Measurements from ENCODE around the gene TRMO. TPM values are rescaled to one million over a fixed set of nuclear protein-coding genes. Genes with fewer than 3 reads are reported as not detected.
A peak's percentile ranks its signal among the peaks of the same experiment; 100 is the strongest.

The TRMO gene
- total RNA-seq, 1 donor from 2014 or later, result 11.2 TPM

GRCh38 chr9:97938081-97938644, 15.9 kb upstream of the TRMO start, which contains the start of gene HEMGN:
HEMGN (minus strand) TSS chr9:97938172; CDS start chr9:97938136, 36 bp downstream.
- Mint-ChIP-seq H3K27me3 (ENCODE audit: unreplicated experiment) (peaks cover 7% of the 10 kb centered on the region), H3K4me3 (ENCODE audit: unreplicated experiment) (no peak within 1 kb of the TSS)

DNA sequence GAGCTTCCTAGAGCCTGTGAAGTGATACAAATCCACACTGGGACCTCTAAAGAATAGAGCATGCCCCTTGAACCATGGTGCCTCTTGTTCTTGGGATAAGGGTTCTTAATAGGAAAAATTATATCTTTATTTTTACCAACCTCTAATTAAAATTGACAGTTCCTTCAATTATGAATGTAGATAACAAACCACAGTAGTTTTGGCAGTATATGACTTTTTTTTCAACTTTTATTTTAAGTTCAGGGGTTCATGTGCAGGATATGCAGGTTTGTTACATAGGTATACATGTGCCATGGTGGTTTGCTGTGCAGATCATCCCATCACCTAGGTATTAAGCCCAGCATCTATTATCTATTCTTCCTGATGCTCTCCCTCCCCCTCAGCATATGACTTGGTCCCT, 14.7 kb upstream of the TRMO start:
- no peak for DNase-seq
- Mint-ChIP-seq H3K27ac (ENCODE audit: unreplicated experiment) (no peak overlapping the region), H3K27me3 (ENCODE audit: unreplicated experiment) (peaks cover 7% of the 10 kb centered on the region), H3K4me3 (ENCODE audit: unreplicated experiment) (no peak overlapping the region), H3K4me1 (ENCODE audit: low read depth, unreplicated experiment) (peaks cover 8% of the 10 kb centered on the region), H3K9me3 (ENCODE audit: unreplicated experiment) (no peaks in the 10 kb centered on the region), H3K36me3 (ENCODE audit: unreplicated experiment) (no peaks in the 10 kb centered on the region)
- TF ChIP-seq CTCF (IDR thresholded peaks at IDR 0.05; ENCODE audit: partially characterized antibody, unreplicated experiment), result no peak

More at GRCh38 chr9:97938081-97938644, 15.9 kb upstream of the TRMO start, which contains the start of gene HEMGN:
- no peak for TF ChIP-seq CTCF (IDR thresholded peaks at IDR 0.05; ENCODE audit: partially characterized antibody, unreplicated experiment)
- H3K9me3 Mint-ChIP-seq (ENCODE audit: unreplicated experiment), result no peaks in the 10 kb centered on the region
- H3K4me1 Mint-ChIP-seq (ENCODE audit: low read depth, unreplicated experiment), result peaks cover 8% of the 10 kb centered on the region
- H3K27ac Mint-ChIP-seq (ENCODE audit: unreplicated experiment), result no peak within 1 kb of the TSS
- no peaks in the 10 kb centered on the region for H3K36me3 Mint-ChIP-seq (ENCODE audit: unreplicated experiment)
- no peak for DNase-seq

- H3K9me3 Mint-ChIP-seq (ENCODE audit: unreplicated experiment), result no peaks in the 10 kb centered on the region
- TF ChIP-seq CTCF (IDR thresholded peaks at IDR 0.05; ENCODE audit: partially characterized antibody, unreplicated experiment), result no peak
- H3K27me3 Mint-ChIP-seq (ENCODE audit: unreplicated experiment), result no peaks in the 10 kb centered on the region
These were observed 13.0 kb upstream of the TRMO start for GRCh38 chr9:97935276-97935675.

GRCh38 chr9:97934321-97935115, 12.2 kb upstream of the TRMO start:
- Mint-ChIP-seq H3K4me3 (ENCODE audit: unreplicated experiment) (no peak overlapping the region), H3K27ac (ENCODE audit: unreplicated experiment) (no peak overlapping the region), H3K36me3 (ENCODE audit: unreplicated experiment) (no peaks in the 10 kb centered on the region), H3K27me3 (ENCODE audit: unreplicated experiment) (no peaks in the 10 kb centered on the region), H3K9me3 (ENCODE audit: unreplicated experiment) (no peaks in the 10 kb centered on the region), H3K4me1 (ENCODE audit: low read depth, unreplicated experiment) (peaks cover 8% of the 10 kb centered on the region)
- DNase-seq, result peak; percentile 46
- TF ChIP-seq CTCF (IDR thresholded peaks at IDR 0.05; ENCODE audit: partially characterized antibody, unreplicated experiment), result no peak

More at GRCh38 chr9:97935276-97935675, 13.0 kb upstream of the TRMO start:
- Mint-ChIP-seq H3K27ac (ENCODE audit: unreplicated experiment) (no peak overlapping the region), H3K4me1 (ENCODE audit: low read depth, unreplicated experiment) (peaks cover 8% of the 10 kb centered on the region), H3K4me3 (ENCODE audit: unreplicated experiment) (no peak overlapping the region), H3K36me3 (ENCODE audit: unreplicated experiment) (no peaks in the 10 kb centered on the region)
- DNase-seq, result no peak

All from glutamatergic neuron (in vitro differentiated cells).